ENCODE measurements around the gene INPP5A. TPM values are rescaled to one million over a fixed set of nuclear protein-coding genes. Genes with fewer than 3 reads are reported as not detected.

The INPP5A gene
- total RNA-seq, 2 donors from 2014 or later: 65.2 to 102 TPM

GRCh38 chr10:132680741-132681140 is 143.2 kb downstream of the INPP5A start:
- DNase-seq (ENCODE audit: low spot score): peak; percentile 71
- intact Hi-C loops (cut with DNase I): loop anchor here in 1 of 2 donors (2.0 kb wide), 1 partner anchor 42 kb away; no protein-coding TSS in a partner anchor

GRCh38 chr10:132681858-132682755 is 144.5 kb downstream of the INPP5A start:
- intact Hi-C loops (cut with DNase I): loop anchor here in 1 of 2 donors (2.0 kb wide), 1 partner anchor 41 kb away; no protein-coding TSS in a partner anchor
- peak; percentile 59 for DNase-seq (ENCODE audit: low spot score)

GRCh38 chr10:132684164-132684891 is 146.7 kb downstream of the INPP5A start:
- DNase-seq (ENCODE audit: low spot score): peak; percentile 34
- intact Hi-C loops (cut with DNase I): no loop called here

GRCh38 chr10:132685101-132685891 is 147.7 kb downstream of the INPP5A start:
- intact Hi-C loops (cut with DNase I): no loop called here
- DNase-seq (ENCODE audit: low spot score): peak; percentile 78

- intact Hi-C loops (cut with DNase I): no loop called here
- DNase-seq (ENCODE audit: low spot score): peak; percentile 44
Measured at GRCh38 chr10:132685921-132686680, 148.5 kb downstream of the INPP5A start.

- peak; percentile 62 for DNase-seq (ENCODE audit: low spot score)
- intact Hi-C loops (cut with DNase I): no loop called here
Measured at GRCh38 chr10:132687181-132687892, 149.8 kb downstream of the INPP5A start.

- intact Hi-C loops (cut with DNase I): no loop called here
- DNase-seq (ENCODE audit: low spot score): peak; percentile 72
Measured at GRCh38 chr10:132687893-132688579, 150.4 kb downstream of the INPP5A start.

- intact Hi-C loops (cut with DNase I): no loop called here
- peak; percentile 49 for DNase-seq (ENCODE audit: low spot score)
Measured at GRCh38 chr10:132688580-132689420, 151.2 kb downstream of the INPP5A start.

GRCh38 chr10:132689721-132690360 is 152.3 kb downstream of the INPP5A start:
- intact Hi-C loops (cut with DNase I): loop anchor here in 1 of 2 donors (2.0 kb wide), 1 partner anchor 77 kb away; no protein-coding TSS in a partner anchor
- DNase-seq (ENCODE audit: low spot score): peak; percentile 76

- peak; percentile 38 for DNase-seq (ENCODE audit: low spot score)
- intact Hi-C loops (cut with DNase I): loop anchor here in 1 of 2 donors (2.0 kb wide), 1 partner anchor 78 kb away; no protein-coding TSS in a partner anchor
Measured at GRCh38 chr10:132690401-132690800, 152.8 kb downstream of the INPP5A start.

GRCh38 chr10:132690821-132691610 is 153.4 kb downstream of the INPP5A start:
- intact Hi-C loops (cut with DNase I): loop anchor here in 1 of 2 donors (2.0 kb wide), 1 partner anchor 78 kb away; no protein-coding TSS in a partner anchor
- DNase-seq (ENCODE audit: low spot score): peak; percentile 72

- intact Hi-C loops (cut with DNase I): loop anchor here in 1 of 2 donors (2.0 kb wide), 1 partner anchor 79 kb away; no protein-coding TSS in a partner anchor
- peak; percentile 71 for DNase-seq (ENCODE audit: low spot score)
Measured at GRCh38 chr10:132691711-132692153, 154.1 kb downstream of the INPP5A start.

GRCh38 chr10:132692311-132692710 is 154.7 kb downstream of the INPP5A start:
- no peak for DNase-seq (ENCODE audit: low spot score)
- intact Hi-C loops (cut with DNase I): no loop called here

GRCh38 chr10:132693676-132694075 is 156.1 kb downstream of the INPP5A start:
- intact Hi-C loops (cut with DNase I): no loop called here

GRCh38 chr10:132696204-132696603 is 158.6 kb downstream of the INPP5A start:
- intact Hi-C loops (cut with DNase I): no loop called here
- no peak for DNase-seq (ENCODE audit: low spot score)

More at GRCh38 chr10:132693676-132694075, 156.1 kb downstream of the INPP5A start:
- no peak for DNase-seq (ENCODE audit: low spot score)

All from posterior vena cava (tissue), 2 donors.